ENCODE measurements around the gene PROB1.
"Not testable (repeated sequence)": the region's sequence is repeated elsewhere in the genome, so short reads cannot be mapped to it uniquely, and the experiment has no call there.

Gene PROB1

DNA sequence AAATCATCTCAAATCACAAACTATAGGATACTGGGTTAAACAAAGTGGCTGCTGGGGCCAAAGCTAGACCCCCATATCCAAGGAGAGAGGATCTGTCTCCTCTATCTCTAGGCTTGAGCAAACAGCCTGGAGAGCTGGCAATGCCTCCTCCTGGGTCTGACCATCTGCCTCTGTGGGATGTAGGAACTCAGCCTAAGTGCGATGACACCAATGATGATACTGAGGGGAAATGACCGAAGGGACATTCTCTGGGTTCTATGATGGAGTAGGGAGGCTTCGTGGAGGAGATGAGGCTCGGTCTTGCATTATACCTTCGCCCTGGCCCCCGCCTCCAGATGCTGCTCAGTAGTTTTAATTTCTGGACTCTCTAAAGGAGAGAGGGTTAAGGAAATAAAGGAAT, 18.2 kb upstream of the PROB1 start:
- no peak for DNase-seq

DNA sequence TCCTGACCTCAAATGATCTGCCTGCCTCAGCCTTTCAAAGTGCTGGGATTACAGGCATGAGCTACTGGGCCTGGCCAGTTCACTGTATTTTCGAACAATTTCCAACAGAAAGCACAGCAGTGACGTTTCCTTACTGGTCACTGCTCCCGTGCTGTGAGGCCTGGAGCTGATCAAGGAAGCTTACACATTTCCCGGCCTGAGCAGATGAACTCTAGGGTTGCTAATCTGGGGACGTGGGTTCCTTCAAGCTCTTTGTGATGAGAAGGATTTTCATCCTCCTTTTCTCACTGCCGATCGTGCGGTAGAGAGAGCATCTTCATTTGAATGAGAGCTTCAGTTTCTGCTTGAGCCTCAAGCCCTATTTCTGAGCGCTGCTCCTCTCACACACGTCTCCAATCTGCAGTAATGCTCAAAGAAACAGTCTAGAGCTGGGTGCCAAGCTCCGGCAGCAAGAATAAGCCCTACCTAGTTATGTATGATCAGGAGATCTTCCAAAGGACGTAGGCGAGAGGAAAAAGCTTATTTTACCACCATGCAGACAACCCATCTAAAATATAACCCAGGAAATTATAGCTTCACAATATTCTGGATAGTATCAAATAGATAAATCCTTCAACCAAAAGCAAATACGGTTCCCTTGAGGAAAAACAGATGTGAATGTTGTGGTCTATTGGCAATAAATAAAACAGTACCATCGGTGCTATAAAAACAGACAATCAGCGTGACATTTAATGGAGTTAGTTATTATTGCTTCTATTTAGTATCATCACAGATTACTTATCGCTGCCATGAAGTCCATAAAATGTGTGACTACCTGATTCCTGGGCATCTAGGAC, 16.3 kb upstream of the PROB1 start:
- DNase-seq, result peak in 19 of 58 donors; percentile 14 to 73 (median 42)

- no peak for DNase-seq
Measured at GRCh38 chr5:139410121-139410992, 15.5 kb upstream of the PROB1 start.

- DNase-seq, result not testable (repeated sequence)
Measured at GRCh38 chr5:139409116-139409515, 14.2 kb upstream of the PROB1 start.

DNA sequence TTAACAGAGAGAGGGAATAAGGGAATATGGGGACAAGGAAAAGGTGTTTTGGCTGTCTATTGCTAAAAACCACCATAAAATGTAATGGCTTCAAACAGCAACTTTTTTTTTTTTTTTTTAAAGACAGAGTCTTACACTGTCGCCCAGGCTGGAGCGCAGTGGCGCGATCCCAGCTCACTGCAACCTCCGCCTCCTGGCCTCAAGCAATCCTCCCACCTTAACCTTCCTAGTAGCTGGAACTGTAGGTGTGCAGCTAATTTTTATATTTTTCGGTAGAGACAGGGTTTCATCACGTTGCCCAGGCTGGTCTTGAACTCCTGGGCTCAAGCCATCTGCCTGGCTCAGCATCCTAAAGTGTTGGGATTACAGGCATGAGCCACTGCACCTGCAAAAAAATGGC, 13.3 kb upstream of the PROB1 start:
- DNase-seq, result no peak

- no peak for DNase-seq
Measured at GRCh38 chr5:139407517-139407916, 12.6 kb upstream of the PROB1 start.

DNA sequence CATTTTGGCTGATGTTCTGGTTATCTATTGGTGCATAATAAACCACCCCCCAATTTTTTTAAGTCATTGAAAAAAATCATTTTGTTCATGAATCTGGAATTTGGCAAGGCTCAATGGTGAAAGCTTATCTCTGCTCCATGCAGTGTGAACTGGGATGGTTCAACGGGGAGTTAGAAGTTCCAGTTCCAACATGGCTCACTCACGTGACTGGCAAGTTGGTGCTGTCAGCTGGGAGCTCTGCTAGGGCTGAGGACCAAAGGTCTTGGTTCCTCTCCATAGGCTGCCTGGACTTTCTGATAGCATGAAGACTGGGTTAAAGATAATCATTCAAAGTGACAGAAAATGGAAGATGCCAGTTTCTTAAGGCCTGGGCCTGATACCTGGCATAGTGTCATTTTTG, 12.1 kb upstream of the PROB1 start:
- DNase-seq, result no peak

GRCh38 chr5:139404484-139404840, 9.6 kb upstream of the PROB1 start:
- DNase-seq, result no peak

GRCh38 chr5:139403787-139404483, 9.0 kb upstream of the PROB1 start, which contains the start of gene SPATA24:
Gene SPATA24, minus strand, starts transcription at chr5:139404089. Its CDS starts 29 bp downstream, at chr5:139404060.
- peak; percentile 70 to 100 (median 97) for DNase-seq

DNA sequence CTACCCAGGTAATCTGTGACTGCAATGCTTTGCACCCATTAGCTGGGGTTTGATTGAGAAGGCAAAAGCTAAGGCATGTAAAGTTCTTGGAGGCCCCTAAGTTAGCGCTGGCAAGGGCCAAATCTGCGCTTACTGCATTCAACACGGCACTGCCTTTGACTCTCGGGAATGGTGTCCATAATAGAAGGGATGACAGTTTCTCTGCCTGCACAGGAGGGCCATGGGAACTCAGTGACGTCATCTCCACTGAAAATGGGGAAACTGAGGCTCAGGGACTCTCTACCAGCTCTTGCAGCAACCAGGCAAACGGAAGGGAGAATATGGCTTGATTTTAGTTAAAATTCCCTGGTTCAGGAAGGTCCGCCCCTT, 8.5 kb upstream of the PROB1 start:
- no peak for DNase-seq

DNA sequence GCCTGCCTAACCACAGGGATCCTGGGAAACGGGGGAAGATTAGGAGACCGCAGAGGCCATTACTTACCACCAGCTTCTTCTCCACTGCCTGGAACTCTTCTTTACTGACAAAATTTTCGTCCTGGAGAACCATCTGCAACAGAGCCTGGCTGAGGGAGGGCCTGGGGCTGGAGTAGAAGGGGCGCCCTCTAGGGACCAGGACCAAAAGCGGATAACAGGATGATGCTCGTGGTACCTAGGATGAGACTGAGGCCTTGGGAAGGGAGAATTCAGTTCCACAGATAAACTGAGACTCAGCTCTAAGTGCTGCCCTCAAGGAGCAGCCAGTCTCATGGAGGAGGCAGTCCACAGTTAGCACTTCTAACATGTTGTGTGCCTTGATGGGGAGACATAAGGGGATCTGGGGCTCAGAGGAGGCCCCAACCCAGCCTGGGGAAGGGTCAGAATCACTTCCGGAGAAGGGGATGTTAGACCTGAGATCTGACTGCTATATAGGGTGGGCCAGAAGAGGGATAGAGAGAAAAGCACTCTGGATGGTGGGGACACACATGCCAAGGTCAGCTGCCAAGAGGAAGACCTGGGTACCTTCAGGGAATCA, 7.8 kb upstream of the PROB1 start:
- no peak for DNase-seq

- DNase-seq, result no peak
Measured at GRCh38 chr5:139401546-139401945, 6.6 kb upstream of the PROB1 start.

DNA sequence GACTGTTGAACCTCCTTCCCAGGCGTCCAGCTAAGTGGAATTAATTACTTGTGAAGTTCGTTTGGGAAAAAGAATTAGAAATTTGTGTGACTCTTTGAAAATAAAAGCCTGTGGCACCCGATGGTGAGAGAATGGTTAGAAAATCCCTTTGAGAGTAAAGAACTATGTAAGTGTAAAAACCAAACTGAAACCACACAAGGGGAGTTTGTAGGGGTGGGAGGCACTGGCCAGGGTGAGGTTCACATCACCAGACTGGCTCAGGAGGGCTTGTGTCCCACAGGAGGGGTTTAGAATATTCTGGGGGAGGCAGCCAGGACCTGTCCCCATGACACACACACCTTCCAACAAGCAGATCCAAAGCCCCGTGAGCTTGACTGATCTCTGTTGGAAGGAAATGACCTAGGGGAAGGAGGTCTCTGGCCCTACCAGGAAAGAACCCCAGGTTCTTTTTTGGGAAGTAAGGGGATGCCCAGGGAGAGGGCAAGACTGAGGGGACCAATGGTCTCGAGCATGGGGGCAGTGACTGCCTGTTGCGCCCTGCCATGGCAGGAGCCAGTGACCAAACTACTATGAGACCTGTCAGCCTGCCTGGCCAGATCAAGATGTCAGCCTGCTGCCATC, 4.7 kb upstream of the PROB1 start:
- DNase-seq, result no peak

GRCh38 chr5:139397921-139398320, 3.0 kb upstream of the PROB1 start:
- DNase-seq, result no peak

DNA sequence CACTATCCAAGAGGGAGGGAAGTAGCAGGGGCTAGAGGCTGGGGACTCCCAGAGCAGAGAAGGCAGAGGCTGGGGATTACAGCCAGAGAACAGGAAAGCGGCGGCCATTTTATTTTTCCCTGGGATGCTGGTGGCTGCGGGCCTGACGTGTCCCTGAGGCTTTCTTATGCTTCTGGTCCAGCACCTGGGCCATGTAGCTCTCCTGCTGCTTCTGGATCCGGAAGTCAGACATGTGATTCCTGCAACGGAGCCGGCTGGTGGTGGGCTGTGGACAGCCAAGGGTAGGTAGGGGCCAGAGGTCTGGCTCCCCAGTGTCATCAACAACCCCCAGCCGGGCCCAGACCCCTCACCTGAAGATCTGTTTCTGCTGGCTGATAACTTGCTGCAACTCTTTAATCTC, 1.8 kb upstream of the PROB1 start:
- no peak for DNase-seq

DNA sequence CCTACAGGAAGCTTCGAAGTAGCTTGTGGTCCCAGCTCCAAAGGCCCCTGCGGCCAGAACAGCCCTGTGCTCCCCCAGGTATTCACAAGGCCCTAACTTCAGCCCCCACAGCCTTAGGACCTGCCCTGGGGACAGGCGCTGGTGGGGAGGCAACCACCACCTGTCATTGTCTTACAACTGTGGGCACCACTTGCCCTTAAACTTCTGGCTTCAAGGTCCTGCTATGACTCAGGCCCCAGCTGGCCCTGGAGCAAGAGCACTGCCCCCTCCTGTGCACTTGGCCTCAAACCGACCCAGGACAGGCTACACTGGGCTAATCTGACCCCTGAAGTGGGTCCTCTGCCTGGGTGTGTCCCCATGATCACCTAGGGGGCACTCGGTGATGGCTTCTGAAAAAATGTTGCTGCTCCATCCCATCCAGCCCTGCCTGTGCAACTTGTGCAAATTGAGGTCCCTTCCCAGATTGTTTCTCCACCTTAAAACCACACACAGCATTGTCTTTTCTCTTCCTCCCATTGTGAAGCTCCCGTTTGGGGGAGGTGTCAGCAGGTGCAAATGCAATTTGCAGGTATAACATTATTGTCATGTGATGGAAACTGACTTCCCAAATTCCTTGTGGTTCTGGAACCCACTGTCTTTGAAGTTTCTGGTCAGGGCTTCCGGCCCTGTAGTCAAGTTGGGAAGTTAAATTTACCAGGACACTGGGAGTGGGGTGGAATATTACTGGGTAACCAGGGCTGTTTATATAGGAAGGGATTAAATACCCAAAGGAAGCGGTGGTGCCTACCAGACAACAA, 1.1 kb upstream of the PROB1 start:
- DNase-seq, result no peak

- DNase-seq, result peak in 5 of 58 donors; percentile 14 to 35 (median 25)
Measured at GRCh38 chr5:139394123-139394653, 716 bp downstream of the PROB1 start.

- no peak for DNase-seq
Measured at GRCh38 chr5:139393497-139394122, 1.3 kb downstream of the PROB1 start.

All from anterior cingulate cortex (tissue), 58 donors.